DOHH2 (cell line): ENCODE measurements around the gene TRIM6.

Source experiments
- CTCF ChIP-seq: fragments of 200-600 bp; sonication (generic); IDR thresholded peaks from one replicate; pipeline ENCODE4 v1.5.1; 2014; ENCODE audit warnings: antibody characterized with exemption, mild to moderate bottlenecking, low read depth, low read length; ENCODE audit not compliant: poor library complexity, severe bottlenecking
- EZH2phosphoT487 ChIP-seq: fragments of 200-600 bp; sonication (generic); IDR thresholded peaks from 2 replicates; pipeline ENCODE4 v1.6.1; 2017; ENCODE audit warnings: borderline replicate concordance, mild to moderate bottlenecking, antibody characterized with exemption, low read length, moderate library complexity, mixed read lengths

GRCh38 chr11:5596607-5597201 is at the start of gene TRIM6:
- no peak for TF ChIP-seq CTCF
- TF ChIP-seq EZH2phosphoT487: no peak
